Stomach (tissue), 4 donors: Measurements from ENCODE around the gene PPM1F.

Experiments used
- EP300 ChIP-seq: sonication (generic); formaldehyde crosslinking; IDR thresholded peaks from one replicate; pipeline ENCODE4 v1.6.1; 2017; ENCODE audit warnings: antibody characterized with exemption
- POLR2A ChIP-seq, 4 donors: fragments of 450-650 bp; IDR thresholded peaks; one replicate each; pipeline ENCODE4 v1.6.1; 2016; ENCODE audit warnings: antibody characterized with exemption in 4 of 4, control low read depth in 2 of 4, mild to moderate bottlenecking in 1 of 4, moderate library complexity in 1 of 4
- POLR2AphosphoS5 ChIP-seq, 3 donors: sonication (generic); formaldehyde crosslinking; IDR thresholded peaks; one replicate each; pipeline ENCODE4 v1.6.1; 2016; ENCODE audit warnings: antibody characterized with exemption in 3 of 3
- TF ChIP-seq, protein P1 (sequence below), 7 experiments: fragments of 450-650 bp in 4 of 7; fragments of 200-600 bp in 3 of 7; sonication (generic) in 3 of 7; IDR thresholded peaks; one replicate each; pipeline ENCODE4 v1.5.1; 2016 to 2019; ENCODE audit warnings: antibody characterized with exemption in 7 of 7, control low read depth in 2 of 7, mild to moderate bottlenecking in 1 of 7

DNA sequence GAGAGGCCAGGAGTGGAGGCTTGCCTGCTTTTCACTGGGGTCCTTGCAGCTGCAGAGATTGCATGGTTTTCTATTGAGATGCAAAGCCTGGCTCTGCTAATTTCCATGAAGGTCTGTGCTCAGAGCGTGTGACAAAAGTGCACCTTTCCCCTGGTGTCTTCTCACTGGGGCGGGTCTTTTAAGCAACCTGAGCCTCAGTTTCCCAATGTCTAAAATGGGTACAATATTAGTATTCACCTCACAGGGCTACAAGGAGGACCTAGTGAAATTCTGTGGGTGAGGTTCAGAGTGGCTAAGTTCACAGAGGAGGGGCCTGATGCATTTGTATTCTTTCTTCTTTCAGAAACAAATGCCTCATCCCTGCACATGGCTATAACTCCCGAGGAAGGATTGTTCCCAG lies 20.3 kb downstream of the PPM1F start:
- TF ChIP-seq EP300 (no peak), POLR2A (IDR thresholded peaks at IDR 0.05) (no peak), POLR2AphosphoS5 (IDR thresholded peaks at IDR 0.05) (no peak)
- TF ChIP-seq, protein P1, sequence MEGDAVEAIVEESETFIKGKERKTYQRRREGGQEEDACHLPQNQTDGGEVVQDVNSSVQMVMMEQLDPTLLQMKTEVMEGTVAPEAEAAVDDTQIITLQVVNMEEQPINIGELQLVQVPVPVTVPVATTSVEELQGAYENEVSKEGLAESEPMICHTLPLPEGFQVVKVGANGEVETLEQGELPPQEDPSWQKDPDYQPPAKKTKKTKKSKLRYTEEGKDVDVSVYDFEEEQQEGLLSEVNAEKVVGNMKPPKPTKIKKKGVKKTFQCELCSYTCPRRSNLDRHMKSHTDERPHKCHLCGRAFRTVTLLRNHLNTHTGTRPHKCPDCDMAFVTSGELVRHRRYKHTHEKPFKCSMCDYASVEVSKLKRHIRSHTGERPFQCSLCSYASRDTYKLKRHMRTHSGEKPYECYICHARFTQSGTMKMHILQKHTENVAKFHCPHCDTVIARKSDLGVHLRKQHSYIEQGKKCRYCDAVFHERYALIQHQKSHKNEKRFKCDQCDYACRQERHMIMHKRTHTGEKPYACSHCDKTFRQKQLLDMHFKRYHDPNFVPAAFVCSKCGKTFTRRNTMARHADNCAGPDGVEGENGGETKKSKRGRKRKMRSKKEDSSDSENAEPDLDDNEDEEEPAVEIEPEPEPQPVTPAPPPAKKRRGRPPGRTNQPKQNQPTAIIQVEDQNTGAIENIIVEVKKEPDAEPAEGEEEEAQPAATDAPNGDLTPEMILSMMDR (IDR thresholded peaks at IDR 0.05): no peak
